Activated CD8-positive, alpha-beta memory T cell treated with anti-CD3 and anti-CD28 coated beads for 4 hours (primary cell): ENCODE data around the gene EDIL3.
"Not testable (repeated sequence)": the region's sequence is repeated elsewhere in the genome, so short reads cannot be mapped to it uniquely, and the experiment has no call there.

Source experiments
- DNase-seq, 2 donors: peaks; one replicate each; pipeline ENCODE4 v3.0.0-alpha.2; 2020; ENCODE audit warnings: low read depth in 2 of 2

EDIL3 gene

GRCh38 chr5:84378961-84379360 lies 5.7 kb downstream of the EDIL3 start:
- no peak for DNase-seq

GRCh38 chr5:84378420-84378819 lies 6.3 kb downstream of the EDIL3 start:
- no peak for DNase-seq

GRCh38 chr5:84376346-84376745 lies 8.3 kb downstream of the EDIL3 start:
- no peak for DNase-seq

- DNase-seq, result no peak
Observed at GRCh38 chr5:84374568-84374967, 10.1 kb downstream of the EDIL3 start.

- no peak for DNase-seq
Observed at GRCh38 chr5:84373506-84373905, 11.2 kb downstream of the EDIL3 start.

GRCh38 chr5:84372066-84372695 lies 12.5 kb downstream of the EDIL3 start:
- DNase-seq, result no peak

GRCh38 chr5:84370176-84370575 lies 14.5 kb downstream of the EDIL3 start:
- DNase-seq, result no peak

GRCh38 chr5:84364043-84364442 lies 20.6 kb downstream of the EDIL3 start:
- no peak for DNase-seq

- no peak for DNase-seq
Observed at GRCh38 chr5:84362061-84362720, 22.5 kb downstream of the EDIL3 start.

- no peak for DNase-seq
Observed at GRCh38 chr5:84361572-84361971, 23.1 kb downstream of the EDIL3 start.

- DNase-seq, result no peak
Observed at GRCh38 chr5:84360056-84360455, 24.6 kb downstream of the EDIL3 start.

GRCh38 chr5:84354101-84354500 lies 30.6 kb downstream of the EDIL3 start:
- no peak for DNase-seq

- no peak for DNase-seq
Observed at GRCh38 chr5:84344788-84345187, 39.9 kb downstream of the EDIL3 start.

GRCh38 chr5:84343171-84343570 lies 41.5 kb downstream of the EDIL3 start:
- no peak for DNase-seq

- DNase-seq, result no peak
Observed at GRCh38 chr5:84332106-84332505, 52.6 kb downstream of the EDIL3 start.

GRCh38 chr5:84327591-84327990 lies 57.1 kb downstream of the EDIL3 start:
- no peak for DNase-seq

- no peak for DNase-seq
Observed at GRCh38 chr5:84322646-84323045, 62.0 kb downstream of the EDIL3 start.

- DNase-seq, result not testable (repeated sequence)
Observed at GRCh38 chr5:84317826-84318225, 66.9 kb downstream of the EDIL3 start.

- not testable (repeated sequence) for DNase-seq
Observed at GRCh38 chr5:84312280-84312679, 72.4 kb downstream of the EDIL3 start.

- not testable (repeated sequence) for DNase-seq
Observed at GRCh38 chr5:84309850-84310249, 74.8 kb downstream of the EDIL3 start.

GRCh38 chr5:84306601-84307000 lies 78.1 kb downstream of the EDIL3 start:
- no peak for DNase-seq

GRCh38 chr5:84304599-84304998 lies 80.1 kb downstream of the EDIL3 start:
- no peak for DNase-seq

GRCh38 chr5:84303315-84303714 lies 81.4 kb downstream of the EDIL3 start:
- DNase-seq, result no peak

- DNase-seq, result no peak
Observed at GRCh38 chr5:84301535-84301934, 83.1 kb downstream of the EDIL3 start.
